GM23338 (cell line): ENCODE data around the gene FBN2. TPM values are rescaled to one million over a fixed set of nuclear protein-coding genes. Genes with fewer than 3 reads are reported as not detected.

ENCODE experiments used
- ATAC-seq: fragments of 200-7000 bp; cut with Tn5 transposase; 3 replicates; pipeline ENCODE4 v1.9.1; 2020
- DNase-seq: peaks from one replicate; pipeline ENCODE4 v3.0.0-alpha.2; 2015; ENCODE audit warnings: low spot score
- H2AFZ ChIP-seq: fragments of 200-600 bp; sonication (generic); 2 replicates; pipeline ENCODE4 v1.8.0; 2016; ENCODE audit warnings: antibody characterized with exemption, mild to moderate bottlenecking, moderate library complexity
- H3F3A ChIP-seq: fragments of 200-600 bp; sonication (generic); replicated peaks from 2 replicates; pipeline ENCODE4 v1.8.0; 2017; ENCODE audit warnings: antibody characterized with exemption, mixed run types, low read depth
- H3K27ac ChIP-seq: fragments of 200-600 bp; sonication (generic); 2 replicates; pipeline ENCODE4 v1.6.1; 2016; ENCODE audit warnings: low read depth
- H3K27me3 ChIP-seq: fragments of 200-600 bp; sonication (generic); 2 replicates; pipeline ENCODE4 v1.8.0; 2016; ENCODE audit warnings: mild to moderate bottlenecking, mixed run types, moderate library complexity; ENCODE audit not compliant: insufficient read depth
- H3K36me3 ChIP-seq: fragments of 200-600 bp; sonication (generic); 2 replicates; pipeline ENCODE4 v1.8.0; 2016; ENCODE audit warnings: mild to moderate bottlenecking; ENCODE audit not compliant: insufficient read depth
- H3K4me1 ChIP-seq: fragments of 200-600 bp; sonication (generic); 2 replicates; pipeline ENCODE4 v1.8.0; 2016; ENCODE audit warnings: mild to moderate bottlenecking, moderate library complexity; ENCODE audit not compliant: insufficient read depth
- H3K4me2 ChIP-seq: fragments of 200-600 bp; sonication (generic); 2 replicates; pipeline ENCODE4 v1.7.1; 2017; ENCODE audit warnings: mixed run types
- H3K4me3 ChIP-seq: fragments of 200-600 bp; sonication (generic); 2 replicates; pipeline ENCODE4 v1.6.1; 2016; ENCODE audit warnings: mixed run types
- H3K79me2 ChIP-seq: fragments of 200-600 bp; sonication (generic); replicated peaks from 2 replicates; pipeline ENCODE4 v1.8.0; 2017; ENCODE audit warnings: mild to moderate bottlenecking; ENCODE audit not compliant: insufficient read depth
- H3K9me2 ChIP-seq: fragments of 200-600 bp; sonication (generic); 2 replicates; pipeline ENCODE4 v1.8.0; 2017; ENCODE audit not compliant: insufficient read depth
- H4K20me1 ChIP-seq: fragments of 200-600 bp; sonication (generic); replicated peaks from 2 replicates; pipeline ENCODE4 v1.8.0; 2017; ENCODE audit warnings: mild to moderate bottlenecking; ENCODE audit not compliant: insufficient read depth
- H3K27ac Mint-ChIP-seq: 2 replicates; pipeline ENCODE4 v1.8.0; 2020; ENCODE audit warnings: inconsistent platforms, mild to moderate bottlenecking, moderate library complexity, mixed read lengths
- H3K27me3 Mint-ChIP-seq: 3 replicates; pipeline ENCODE4 v1.8.0; 2022; ENCODE audit warnings: low read depth, mild to moderate bottlenecking, moderate library complexity, mixed read lengths, inconsistent platforms; ENCODE audit not compliant: insufficient read depth, poor library complexity
- H3K36me3 Mint-ChIP-seq: 3 replicates; pipeline ENCODE4 v1.8.0; 2021; ENCODE audit warnings: low read depth, mild to moderate bottlenecking, inconsistent platforms, moderate library complexity, mixed read lengths
- H3K4me1 Mint-ChIP-seq: 3 replicates; pipeline ENCODE4 v1.8.0; 2020; ENCODE audit warnings: mild to moderate bottlenecking, inconsistent platforms, mixed read lengths
- H3K4me3 Mint-ChIP-seq: 3 replicates; pipeline ENCODE4 v1.8.0; 2021; ENCODE audit warnings: moderate library complexity, mild to moderate bottlenecking, inconsistent platforms, mixed read lengths
- H3K9me3 Mint-ChIP-seq: 3 replicates; pipeline ENCODE4 v1.8.0; 2020; ENCODE audit warnings: moderate library complexity, mild to moderate bottlenecking, inconsistent platforms, mixed read lengths
- CTCF ChIP-seq, 2 experiments: fragments of 200-600 bp in 1 of 2; sonication (generic) in 1 of 2; conservative IDR thresholded peaks; 2 replicates each; pipeline versions ENCODE4 v1.5.1 to v1.6.1; 2016 to 2017; ENCODE audit warnings: antibody characterized with exemption in 2 of 2, low read depth in 2 of 2, mild to moderate bottlenecking in 2 of 2, moderate library complexity in 1 of 2
- ETS1 ChIP-seq: IDR thresholded peaks from 2 replicates; pipeline ENCODE4 v1.6.1; 2016; ENCODE audit warnings: antibody characterized with exemption
- EZH2 ChIP-seq: fragments of 200-600 bp; sonication (generic); IDR thresholded peaks from one replicate; pipeline ENCODE4 v1.8.0; 2017; ENCODE audit warnings: antibody characterized with exemption, mild to moderate bottlenecking, low read depth; ENCODE audit not compliant: unreplicated experiment
- EZH2phosphoT487 ChIP-seq: fragments of 200-600 bp; sonication (generic); IDR thresholded peaks from one replicate; pipeline ENCODE4 v1.8.1; 2018; ENCODE audit warnings: antibody characterized with exemption; ENCODE audit not compliant: unreplicated experiment
- POLR2AphosphoS5 ChIP-seq: IDR thresholded peaks from 2 replicates; pipeline ENCODE4 v1.6.1; 2016; ENCODE audit warnings: antibody characterized with exemption, low read depth
- REST ChIP-seq: IDR thresholded peaks from one replicate; pipeline ENCODE4 v1.6.1; 2018; ENCODE audit warnings: antibody characterized with exemption; ENCODE audit not compliant: unreplicated experiment
- ZNF331 ChIP-seq: fragments of 250-450 bp; sonication (Bioruptor Pico); IDR thresholded peaks from 2 replicates; pipeline ENCODE4 v1.5.0; 2020; ENCODE audit warnings: low read depth, mild to moderate bottlenecking, moderate library complexity
- ZNF462 ChIP-seq: fragments of 250-450 bp; sonication (Bioruptor Pico); IDR thresholded peaks from 2 replicates; pipeline ENCODE4 v1.5.0; 2020; ENCODE audit warnings: mild to moderate bottlenecking, moderate library complexity
- polyA plus RNA-seq: library from polyadenylated mRNA; unstranded; fragments of >200 nt; fragmentation: Nextera tagmentation; extraction: Ambion mirVana; gene quantifications from 2 replicates; pipeline ENCODE4 v1.2.1, GENCODE V29; 2016
- total RNA-seq: library from RNA; depleted of rRNA; stranded (reverse); fragments of >200 nt; shearing (Covaris generic); gene quantifications from 2 replicates; pipeline ENCODE4 v1.2.3, GENCODE V29; 2014

FBN2 gene
- total and polyA plus RNA-seq, 2 experiments from 2014 or later: 2.6 to 13.6 TPM

- Mint-ChIP-seq H3K27me3 (peaks cover 2% of the 10 kb centered on the region), H3K9me3 (no peaks in the 10 kb centered on the region; the same call in 2 of the 3 replicates), H3K4me3 (no peak overlapping the region), H3K27ac (no peak overlapping the region), H3K4me1 (no peaks in the 10 kb centered on the region; the same call in 2 of the 3 replicates), H3K36me3 (no peaks in the 10 kb centered on the region)
- Histone ChIP-seq H3K4me3 (no peak overlapping the region), H3K79me2 (no peaks in the 10 kb centered on the region), H3K9me2 (0 out of 2 replicates have a peak, but pooled peaks cover 3% of the 10 kb centered on the region), H4K20me1 (no peaks in the 10 kb centered on the region), H3K4me1 (no peaks in the 10 kb centered on the region), H3K27ac (no peak overlapping the region), H3F3A (no peaks in the 10 kb centered on the region), H3K36me3 (no peaks in the 10 kb centered on the region), H3K4me2 (no peak overlapping the region), H2AFZ (no peak overlapping the region), H3K27me3 (no peaks in the 10 kb centered on the region)
- no peak for ATAC-seq
- TF ChIP-seq POLR2AphosphoS5 (no peak), EZH2phosphoT487 (no peak), ETS1 (no peak), ZNF462 (CRISPR knock-in tag) (no peak), EZH2 (no peak), REST (no peak), CTCF (conservative IDR thresholded peaks at IDR 0.05; ENCODE audit: low read depth in 2 of 2) (no peak), ZNF331 (CRISPR knock-in tag) (no peak)
- no peak for DNase-seq
Observed at GRCh38 chr5:128243958-128244582, 294.0 kb downstream of the FBN2 start.
